DOHH2 (cell line): ENCODE measurements around the gene SLC30A5.

Source experiments
- CTCF ChIP-seq: fragments of 200-600 bp; sonication (generic); IDR thresholded peaks from one replicate; pipeline ENCODE4 v1.5.1; 2014; ENCODE audit warnings: antibody characterized with exemption, mild to moderate bottlenecking, low read depth, low read length; ENCODE audit not compliant: poor library complexity, severe bottlenecking
- EZH2phosphoT487 ChIP-seq: fragments of 200-600 bp; sonication (generic); IDR thresholded peaks from 2 replicates; pipeline ENCODE4 v1.6.1; 2017; ENCODE audit warnings: borderline replicate concordance, mild to moderate bottlenecking, antibody characterized with exemption, low read length, moderate library complexity, mixed read lengths

DNA sequence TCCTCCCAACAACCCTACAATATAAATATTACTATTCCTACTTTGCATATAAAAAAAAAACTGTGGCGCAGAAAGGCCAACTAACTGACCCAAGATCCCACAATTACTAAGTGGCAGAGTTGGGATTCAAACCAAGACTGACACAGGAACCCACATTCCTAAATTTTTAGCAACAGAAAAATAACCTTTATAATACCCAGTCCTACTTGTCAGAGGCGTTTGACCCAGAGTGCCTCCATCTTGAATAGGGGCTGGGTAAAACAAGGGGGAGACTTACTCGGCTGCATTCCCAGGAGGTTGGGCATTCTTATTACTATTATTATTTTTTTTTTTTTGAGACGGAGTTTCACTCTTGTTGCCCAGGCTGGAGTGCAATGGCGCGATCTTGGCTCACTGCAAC lies 2.0 kb upstream of the SLC30A5 start:
- TF ChIP-seq CTCF (no peak), EZH2phosphoT487 (no peak)
